ENCODE measurements around the gene RBM18. TPM values are rescaled to one million over a fixed set of nuclear protein-coding genes. Genes with fewer than 3 reads are reported as not detected.

The RBM18 gene
- total and polyA plus RNA-seq, 2 of the 4 experiments (the other 2 are of a cell fraction) = 8.4 to 15.6 TPM

DNA sequence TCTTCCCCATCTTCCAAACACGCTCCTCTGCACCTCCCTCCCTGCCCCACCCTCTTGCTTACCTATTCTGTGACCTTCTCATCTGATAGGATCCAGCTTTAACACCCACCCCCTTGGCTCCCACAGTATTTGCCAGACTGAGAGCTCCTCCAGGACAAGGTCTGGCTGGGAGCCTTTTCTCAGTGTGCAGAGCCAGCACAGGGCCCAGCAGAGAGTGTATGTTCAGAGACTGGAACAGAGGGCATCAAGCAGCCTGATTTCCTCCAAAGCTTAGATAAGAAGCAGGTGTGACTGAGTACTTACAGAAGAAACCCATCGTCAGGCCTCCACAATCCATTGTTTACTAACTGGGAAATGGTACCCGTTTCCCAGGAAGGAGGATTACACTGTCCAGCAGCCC lies 62.5 kb downstream of the RBM18 start:
- dilution Hi-C loops (cut with HindIII; ENCODE audit: low sequenced_read_pairs, unreplicated experiment) (no loop called here), in situ Hi-C loops (cut with MboI; ENCODE audit: low sequenced_read_pairs) (no loop called here), intact Hi-C loops (cut with micrococcal nuclease) (no loop called here)
- Histone ChIP-seq H3K9me3 (ENCODE audit: control insufficient read depth, insufficient read depth, low read length) (no peaks in the 10 kb centered on the region), H3K56ac (ENCODE audit: extremely low read depth, insufficient read depth, low read length) (no peak overlapping the region), H4K8ac (ENCODE audit: low read depth in 2 of 2, low read length in 2 of 2) (no peak overlapping the region), H3K79me1 (ENCODE audit: low read depth in 1 of 2, low read length in 2 of 2) (no peaks in the 10 kb centered on the region), H2AK9ac (replicated peaks; ENCODE audit: low read depth, low read length, poor library complexity) (peak overlapping the region; percentile 26), H4K5ac (ENCODE audit: low read depth, low read length) (no peak overlapping the region), H3K27me3 (ENCODE audit: control insufficient read depth, insufficient read depth, low read length) (peaks cover 17% of the 10 kb centered on the region), H2AK5ac (ENCODE audit: low read depth, low read length) (no peak overlapping the region), H3K4me1 (ENCODE audit: control insufficient read depth, insufficient read depth, low read length) (peaks cover 8% of the 10 kb centered on the region; the same call in 1 of the 2 replicates), H2BK15ac (ENCODE audit: low read depth, low read length) (no peak overlapping the region), H3K9ac (ENCODE audit: low read depth, low read length) (no peak overlapping the region), H3K4me3 (ENCODE audit: insufficient read depth, low read depth, low read length) (no peak overlapping the region), H3K36me3 (ENCODE audit: control insufficient read depth, insufficient read depth, low read length) (no peaks in the 10 kb centered on the region), H3K9me1 (ENCODE audit: insufficient read depth, low read length) (no peaks in the 10 kb centered on the region; the same call in 1 of the 2 replicates), H3K14ac (replicated peaks; ENCODE audit: low read depth, low read length) (no peak overlapping the region), H2BK5ac (ENCODE audit: low read depth, low read length, poor library complexity, severe bottlenecking) (no peak overlapping the region), H4K91ac (ENCODE audit: insufficient read depth, low read depth, low read length) (no peak overlapping the region), H2BK120ac (ENCODE audit: low read depth, low read length) (no peak overlapping the region), H2AFZ (replicated peaks; ENCODE audit: low read length, poor library complexity) (peak overlapping the region; percentile 25), H3K4me2 (ENCODE audit: low read depth, low read length) (no peak overlapping the region), H3K4ac (ENCODE audit: low read depth, low read length) (no peak overlapping the region), H2BK20ac (ENCODE audit: low read depth, low read length) (no peak overlapping the region), H3K23ac (ENCODE audit: low read depth, low read length) (no peak overlapping the region), H3K27ac (ENCODE audit: insufficient read depth, low read length) (no peak overlapping the region), H3K18ac (ENCODE audit: low read depth, low read length) (no peak overlapping the region), H4K20me1 (ENCODE audit: insufficient read depth, low read length) (peaks cover 4% of the 10 kb centered on the region; the same call in 1 of the 2 replicates)
- TF ChIP-seq, protein P1, sequence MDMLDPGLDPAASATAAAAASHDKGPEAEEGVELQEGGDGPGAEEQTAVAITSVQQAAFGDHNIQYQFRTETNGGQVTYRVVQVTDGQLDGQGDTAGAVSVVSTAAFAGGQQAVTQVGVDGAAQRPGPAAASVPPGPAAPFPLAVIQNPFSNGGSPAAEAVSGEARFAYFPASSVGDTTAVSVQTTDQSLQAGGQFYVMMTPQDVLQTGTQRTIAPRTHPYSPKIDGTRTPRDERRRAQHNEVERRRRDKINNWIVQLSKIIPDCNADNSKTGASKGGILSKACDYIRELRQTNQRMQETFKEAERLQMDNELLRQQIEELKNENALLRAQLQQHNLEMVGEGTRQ (IDR thresholded peaks at IDR 0.05; ENCODE audit: low read depth, low read length) = no peak
- TF ChIP-seq SMC3 (IDR thresholded peaks at IDR 0.05; ENCODE audit: low read depth, low read length) (no peak), MXI1 (IDR thresholded peaks at IDR 0.05; ENCODE audit: borderline replicate concordance, low read depth, low read length) (no peak), POLR2A (IDR thresholded peaks at IDR 0.05; ENCODE audit: low read depth, low read length) (no peak), FOS (IDR thresholded peaks at IDR 0.05; ENCODE audit: low read depth, low read length) (no peak), RCOR1 (IDR thresholded peaks at IDR 0.05; ENCODE audit: insufficient replicate concordance, low read length) (no peak), CEBPB (IDR thresholded peaks at IDR 0.05; ENCODE audit: low read depth, low read length) (no peak), BHLHE40 (IDR thresholded peaks at IDR 0.05; ENCODE audit: low read depth, low read length) (no peak), MAZ (IDR thresholded peaks at IDR 0.05; ENCODE audit: borderline replicate concordance, low read depth, low read length) (no peak), CHD1 (IDR thresholded peaks at IDR 0.05; ENCODE audit: low read depth, low read length) (no peak), RAD21 (IDR thresholded peaks at IDR 0.05; ENCODE audit: low read length) (no peak), NFE2L2 (IDR thresholded peaks at IDR 0.05; ENCODE audit: low read depth, low read length) (no peak), MAFK (IDR thresholded peaks at IDR 0.05; ENCODE audit: low read depth, low read length) (no peak), RFX5 (IDR thresholded peaks at IDR 0.05; ENCODE audit: low read depth, low read length) (no peak)
- TF ChIP-seq, protein P2, sequence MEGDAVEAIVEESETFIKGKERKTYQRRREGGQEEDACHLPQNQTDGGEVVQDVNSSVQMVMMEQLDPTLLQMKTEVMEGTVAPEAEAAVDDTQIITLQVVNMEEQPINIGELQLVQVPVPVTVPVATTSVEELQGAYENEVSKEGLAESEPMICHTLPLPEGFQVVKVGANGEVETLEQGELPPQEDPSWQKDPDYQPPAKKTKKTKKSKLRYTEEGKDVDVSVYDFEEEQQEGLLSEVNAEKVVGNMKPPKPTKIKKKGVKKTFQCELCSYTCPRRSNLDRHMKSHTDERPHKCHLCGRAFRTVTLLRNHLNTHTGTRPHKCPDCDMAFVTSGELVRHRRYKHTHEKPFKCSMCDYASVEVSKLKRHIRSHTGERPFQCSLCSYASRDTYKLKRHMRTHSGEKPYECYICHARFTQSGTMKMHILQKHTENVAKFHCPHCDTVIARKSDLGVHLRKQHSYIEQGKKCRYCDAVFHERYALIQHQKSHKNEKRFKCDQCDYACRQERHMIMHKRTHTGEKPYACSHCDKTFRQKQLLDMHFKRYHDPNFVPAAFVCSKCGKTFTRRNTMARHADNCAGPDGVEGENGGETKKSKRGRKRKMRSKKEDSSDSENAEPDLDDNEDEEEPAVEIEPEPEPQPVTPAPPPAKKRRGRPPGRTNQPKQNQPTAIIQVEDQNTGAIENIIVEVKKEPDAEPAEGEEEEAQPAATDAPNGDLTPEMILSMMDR (conservative IDR thresholded peaks at IDR 0.05; ENCODE audit: low read depth, low read length) = no peak
- TF ChIP-seq, protein P3, sequence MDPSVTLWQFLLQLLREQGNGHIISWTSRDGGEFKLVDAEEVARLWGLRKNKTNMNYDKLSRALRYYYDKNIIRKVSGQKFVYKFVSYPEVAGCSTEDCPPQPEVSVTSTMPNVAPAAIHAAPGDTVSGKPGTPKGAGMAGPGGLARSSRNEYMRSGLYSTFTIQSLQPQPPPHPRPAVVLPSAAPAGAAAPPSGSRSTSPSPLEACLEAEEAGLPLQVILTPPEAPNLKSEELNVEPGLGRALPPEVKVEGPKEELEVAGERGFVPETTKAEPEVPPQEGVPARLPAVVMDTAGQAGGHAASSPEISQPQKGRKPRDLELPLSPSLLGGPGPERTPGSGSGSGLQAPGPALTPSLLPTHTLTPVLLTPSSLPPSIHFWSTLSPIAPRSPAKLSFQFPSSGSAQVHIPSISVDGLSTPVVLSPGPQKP (IDR thresholded peaks at IDR 0.05; ENCODE audit: borderline replicate concordance, low read depth, low read length) = no peak
- ATAC-seq (ENCODE audit: low read depth) (no peak), DNase-seq (no peak)
- POLR2A ChIA-PET (ENCODE audit: unreplicated experiment) = no interaction called here
- CTCF ChIA-PET = no interaction called here
- BruUV-seq (replicated peaks) = no TSS peak
- 100% methylated on average over 1 of the region's 3 CpGs; no CpG with 5 or more reads in 1 of the 2 experiments for WGBS, 2 experiments (ENCODE audit: extremely low coverage in 2 of 2, insufficient read length in 1 of 2)

Data from IMR-90 (cell line).